GM12872 (cell line): Measurements from ENCODE around the gene NATD1.

Experiments used
- TF ChIP-seq, protein P1 (sequence below): IDR thresholded peaks from 3 replicates; pipeline ENCODE4 v1.5.1; 2011; ENCODE audit warnings: low read depth, mild to moderate bottlenecking, low read length, moderate library complexity; ENCODE audit not compliant: insufficient read depth

Gene NATD1

DNA sequence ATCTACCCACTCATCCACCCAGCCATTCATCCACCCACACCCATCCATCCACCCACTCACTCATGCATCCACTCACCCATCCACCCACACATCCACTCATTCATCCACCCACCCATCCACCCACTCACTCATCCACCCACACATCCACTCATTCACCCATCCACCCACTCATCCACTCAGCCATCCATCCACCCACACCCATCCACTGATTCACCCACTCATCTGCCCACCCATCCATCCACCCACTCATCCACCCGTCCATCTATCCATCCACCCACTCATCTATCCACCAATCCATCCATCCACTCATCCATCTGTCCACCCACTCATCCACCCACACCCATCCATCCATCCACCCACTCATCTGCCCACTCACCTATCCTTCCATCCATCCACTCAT lies 17.3 kb downstream of the NATD1 start:
- TF ChIP-seq, protein P1, sequence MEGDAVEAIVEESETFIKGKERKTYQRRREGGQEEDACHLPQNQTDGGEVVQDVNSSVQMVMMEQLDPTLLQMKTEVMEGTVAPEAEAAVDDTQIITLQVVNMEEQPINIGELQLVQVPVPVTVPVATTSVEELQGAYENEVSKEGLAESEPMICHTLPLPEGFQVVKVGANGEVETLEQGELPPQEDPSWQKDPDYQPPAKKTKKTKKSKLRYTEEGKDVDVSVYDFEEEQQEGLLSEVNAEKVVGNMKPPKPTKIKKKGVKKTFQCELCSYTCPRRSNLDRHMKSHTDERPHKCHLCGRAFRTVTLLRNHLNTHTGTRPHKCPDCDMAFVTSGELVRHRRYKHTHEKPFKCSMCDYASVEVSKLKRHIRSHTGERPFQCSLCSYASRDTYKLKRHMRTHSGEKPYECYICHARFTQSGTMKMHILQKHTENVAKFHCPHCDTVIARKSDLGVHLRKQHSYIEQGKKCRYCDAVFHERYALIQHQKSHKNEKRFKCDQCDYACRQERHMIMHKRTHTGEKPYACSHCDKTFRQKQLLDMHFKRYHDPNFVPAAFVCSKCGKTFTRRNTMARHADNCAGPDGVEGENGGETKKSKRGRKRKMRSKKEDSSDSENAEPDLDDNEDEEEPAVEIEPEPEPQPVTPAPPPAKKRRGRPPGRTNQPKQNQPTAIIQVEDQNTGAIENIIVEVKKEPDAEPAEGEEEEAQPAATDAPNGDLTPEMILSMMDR: no peak

DNA sequence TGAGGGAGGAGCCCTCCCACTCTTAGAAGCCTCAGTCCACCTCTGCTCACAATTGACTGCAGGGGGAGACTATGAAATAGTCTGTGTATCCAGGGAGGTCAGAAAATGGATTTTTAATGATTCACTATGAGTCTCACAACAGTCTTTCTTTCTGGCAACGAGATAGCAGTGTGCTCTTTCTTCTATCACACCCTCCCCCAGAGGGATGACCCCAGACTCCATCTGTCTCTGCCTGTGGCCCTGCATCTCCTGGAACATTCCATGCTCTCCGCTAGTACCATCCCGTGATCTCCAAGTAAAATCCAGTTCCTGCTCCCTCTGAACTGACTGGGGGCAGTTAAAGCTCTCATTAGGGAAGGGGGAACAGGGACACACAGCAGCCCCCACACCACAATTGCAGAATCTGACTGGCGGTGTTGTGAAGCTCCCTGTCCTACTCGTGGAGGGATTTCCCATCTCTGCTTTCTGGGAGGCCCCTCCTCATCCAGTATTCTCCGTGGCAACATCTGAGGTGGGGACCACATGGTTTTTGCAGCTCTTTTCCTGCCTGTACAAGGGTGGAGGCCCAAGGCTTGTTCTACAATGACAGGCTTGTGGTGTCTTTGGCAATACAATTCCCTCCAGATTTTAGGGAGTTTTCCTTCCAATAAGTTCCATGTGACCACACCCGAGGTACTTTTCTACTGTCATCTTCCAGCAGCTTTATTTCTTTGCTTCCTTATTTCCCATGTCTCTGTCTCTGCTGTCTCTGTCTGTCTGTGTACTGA lies 19.4 kb downstream of the NATD1 start:
- TF ChIP-seq, protein P1: no peak

DNA sequence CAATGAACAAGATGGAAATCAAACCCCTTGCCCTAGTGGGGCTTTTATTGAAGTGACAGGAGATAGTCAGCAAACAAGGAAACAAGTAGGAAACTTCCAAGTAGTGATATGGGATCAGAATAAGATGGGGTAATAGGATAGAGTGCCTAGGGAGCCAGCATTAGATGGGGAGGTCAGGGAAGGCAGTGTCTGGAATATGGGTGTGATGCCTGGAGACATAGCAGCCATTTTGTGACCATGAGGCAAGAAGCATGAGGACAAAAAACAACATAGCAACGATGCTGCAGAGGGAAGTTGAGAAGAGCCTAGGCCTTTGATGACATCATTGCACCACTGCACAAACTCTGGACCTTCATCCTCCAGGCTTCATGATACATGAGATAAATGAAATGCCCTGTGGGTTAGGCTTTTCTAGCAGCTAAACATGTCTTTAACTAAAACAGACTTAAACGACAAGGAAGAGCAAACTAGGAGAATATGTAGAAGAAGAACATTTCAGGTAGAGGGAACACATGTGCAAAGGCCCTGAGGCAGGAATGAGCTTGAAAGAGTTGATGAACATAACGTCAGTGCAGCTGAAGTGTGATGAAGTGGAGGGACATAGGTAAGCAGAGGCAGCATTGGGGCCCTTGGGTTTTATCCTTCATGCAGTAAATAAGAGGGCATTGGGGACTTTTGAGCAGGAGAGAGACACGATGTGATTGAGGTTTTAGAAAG lies 21.0 kb downstream of the NATD1 start:
- TF ChIP-seq, protein P1: no peak

DNA sequence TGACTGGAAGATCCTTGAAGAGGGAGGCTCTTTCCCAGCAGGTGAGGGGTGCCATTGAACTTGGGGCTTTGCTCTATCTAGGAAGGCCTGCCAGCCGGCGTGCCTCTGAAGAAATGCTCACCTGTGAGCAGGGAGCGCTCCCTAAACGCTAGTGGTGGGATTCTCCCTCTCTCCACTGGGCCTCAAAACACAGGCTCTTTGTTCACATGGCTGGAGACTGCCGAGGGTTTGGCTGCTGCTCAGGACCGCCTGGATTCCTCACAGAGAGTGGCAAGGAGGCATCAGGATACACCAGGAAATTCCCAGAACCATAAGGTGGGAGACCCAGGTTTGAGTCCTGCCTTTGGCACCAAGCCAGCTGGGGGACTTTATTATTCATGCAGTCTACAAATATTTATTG lies 21.7 kb downstream of the NATD1 start:
- TF ChIP-seq, protein P1: no peak

DNA sequence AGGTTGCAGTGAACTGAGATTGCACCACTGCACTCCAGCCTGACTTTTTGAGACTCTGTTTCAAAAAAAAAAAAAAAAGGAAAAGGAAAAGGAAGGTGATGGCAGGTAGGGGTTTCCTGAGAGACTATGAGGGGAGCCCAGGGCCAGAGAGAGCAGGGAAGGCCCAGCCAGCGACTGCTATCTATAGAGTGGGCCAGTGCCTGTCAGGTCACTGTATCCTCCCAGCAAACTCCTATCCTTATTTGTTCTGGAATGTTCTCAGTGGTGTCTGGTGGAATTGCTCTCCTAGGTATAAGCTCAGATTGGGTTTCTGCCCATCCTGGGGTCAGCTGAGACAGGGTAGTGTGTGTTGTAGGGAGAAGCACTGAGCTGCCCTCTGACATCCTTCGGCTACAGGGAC lies 24.4 kb downstream of the NATD1 start:
- TF ChIP-seq, protein P1: no peak

DNA sequence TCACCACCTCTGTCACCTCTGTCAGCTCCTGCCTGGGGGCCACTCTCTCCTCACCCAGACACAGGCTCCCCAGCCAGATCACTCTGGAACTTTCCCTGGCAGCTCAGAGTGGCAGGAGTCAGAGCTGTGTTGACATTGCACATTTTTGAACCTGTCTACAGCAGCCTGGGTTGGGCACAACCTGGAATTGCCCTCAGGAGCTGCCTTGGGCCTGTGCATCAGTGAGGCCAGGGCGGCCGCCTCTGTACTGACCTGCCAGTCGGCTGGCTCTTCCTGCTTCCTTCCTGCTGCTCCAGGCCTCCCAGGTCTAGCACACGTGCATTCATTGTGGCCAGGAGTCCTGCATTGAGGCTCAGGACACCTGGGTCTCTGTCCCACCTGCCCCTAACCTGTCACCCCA lies 25.1 kb downstream of the NATD1 start:
- TF ChIP-seq, protein P1: no peak

DNA sequence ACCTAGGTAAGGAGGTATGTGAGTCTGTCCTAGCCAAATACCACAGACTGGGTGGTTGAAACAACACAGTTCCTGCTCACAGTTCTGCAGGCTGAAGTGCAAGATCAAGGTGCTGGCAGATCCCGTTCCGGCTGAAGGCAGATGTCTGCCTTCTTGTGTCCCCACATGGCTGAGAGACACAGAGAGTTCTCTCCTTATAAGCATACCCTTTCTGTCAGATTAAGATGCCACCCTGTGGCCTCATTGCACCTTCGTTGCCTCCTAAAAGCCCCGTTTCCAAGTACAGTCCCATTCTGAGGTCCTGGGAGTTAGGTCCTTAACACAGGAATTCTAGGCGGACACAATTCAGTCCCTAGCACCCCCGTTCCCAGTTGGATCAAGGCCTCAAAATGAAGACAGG lies 30.1 kb downstream of the NATD1 start:
- TF ChIP-seq, protein P1: no peak
